Stomach (tissue), 4 donors: ENCODE data around the gene HTT.

Experiments used
- CTCF ChIP-seq, 7 experiments: fragments of 450-650 bp in 4 of 7; fragments of 200-600 bp in 3 of 7; sonication (generic) in 3 of 7; IDR thresholded peaks; one replicate each; pipeline ENCODE4 v1.5.1; 2016 to 2019; ENCODE audit warnings: antibody characterized with exemption in 7 of 7, control low read depth in 2 of 7, mild to moderate bottlenecking in 1 of 7
- POLR2A ChIP-seq, 4 donors: fragments of 450-650 bp; IDR thresholded peaks; one replicate each; pipeline ENCODE4 v1.6.1; 2016; ENCODE audit warnings: antibody characterized with exemption in 4 of 4, control low read depth in 2 of 4, mild to moderate bottlenecking in 1 of 4, moderate library complexity in 1 of 4

GRCh38 chr4:3252831-3253641 lies 178.6 kb downstream of the HTT start:
- no peak for TF ChIP-seq CTCF (IDR thresholded peaks at IDR 0.05)
- TF ChIP-seq POLR2A (IDR thresholded peaks at IDR 0.05) = no peak
